ENCODE data around the gene QRICH1.

DNA sequence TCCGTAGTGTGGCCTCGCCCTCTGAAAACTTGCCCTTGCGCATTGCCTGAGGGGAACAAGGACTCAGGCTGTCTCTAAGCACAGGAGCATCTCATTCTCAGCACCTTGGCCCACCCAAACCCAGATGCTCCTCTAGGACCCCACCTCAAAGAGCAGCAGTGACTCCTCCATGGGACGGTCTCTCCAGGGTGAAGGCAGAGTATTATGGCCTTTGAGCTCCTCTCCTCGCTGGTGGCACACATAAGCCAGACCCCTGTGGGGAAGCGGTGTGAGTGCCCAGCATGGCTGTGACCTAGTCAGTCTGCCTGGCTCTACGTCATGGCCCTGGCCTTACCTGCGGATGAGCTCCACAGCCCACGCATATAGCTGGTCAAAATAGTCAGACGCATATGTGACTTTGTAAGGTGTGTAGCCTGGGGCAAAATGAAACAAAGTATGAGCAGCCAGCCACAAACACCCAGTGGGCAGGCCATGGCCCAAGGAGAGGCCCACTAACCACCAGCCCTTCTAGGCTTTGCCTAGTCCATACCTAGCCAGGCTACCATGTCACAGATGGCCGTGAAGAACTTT, 6.3 kb upstream of the QRICH1 start:
- TF ChIP-seq, protein P1, sequence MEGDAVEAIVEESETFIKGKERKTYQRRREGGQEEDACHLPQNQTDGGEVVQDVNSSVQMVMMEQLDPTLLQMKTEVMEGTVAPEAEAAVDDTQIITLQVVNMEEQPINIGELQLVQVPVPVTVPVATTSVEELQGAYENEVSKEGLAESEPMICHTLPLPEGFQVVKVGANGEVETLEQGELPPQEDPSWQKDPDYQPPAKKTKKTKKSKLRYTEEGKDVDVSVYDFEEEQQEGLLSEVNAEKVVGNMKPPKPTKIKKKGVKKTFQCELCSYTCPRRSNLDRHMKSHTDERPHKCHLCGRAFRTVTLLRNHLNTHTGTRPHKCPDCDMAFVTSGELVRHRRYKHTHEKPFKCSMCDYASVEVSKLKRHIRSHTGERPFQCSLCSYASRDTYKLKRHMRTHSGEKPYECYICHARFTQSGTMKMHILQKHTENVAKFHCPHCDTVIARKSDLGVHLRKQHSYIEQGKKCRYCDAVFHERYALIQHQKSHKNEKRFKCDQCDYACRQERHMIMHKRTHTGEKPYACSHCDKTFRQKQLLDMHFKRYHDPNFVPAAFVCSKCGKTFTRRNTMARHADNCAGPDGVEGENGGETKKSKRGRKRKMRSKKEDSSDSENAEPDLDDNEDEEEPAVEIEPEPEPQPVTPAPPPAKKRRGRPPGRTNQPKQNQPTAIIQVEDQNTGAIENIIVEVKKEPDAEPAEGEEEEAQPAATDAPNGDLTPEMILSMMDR (IDR thresholded peaks at IDR 0.05) = no peak
- TF ChIP-seq NFE2L1 (CRISPR knock-in tag; IDR thresholded peaks at IDR 0.05) (no peak), ZNF263 (CRISPR knock-in tag; IDR thresholded peaks at IDR 0.05; ENCODE audit: low read depth) (no peak), CBFB (CRISPR knock-in tag; IDR thresholded peaks at IDR 0.05; ENCODE audit: low read depth) (no peak), ZNF671 (CRISPR knock-in tag; IDR thresholded peaks at IDR 0.05) (no peak), MXD4 (CRISPR knock-in tag; IDR thresholded peaks at IDR 0.05; ENCODE audit: borderline replicate concordance) (no peak), SOX15 (CRISPR knock-in tag; IDR thresholded peaks at IDR 0.05) (no peak), JUN (CRISPR knock-in tag; IDR thresholded peaks at IDR 0.05) (no peak)
- TF ChIP-seq, protein P2, sequence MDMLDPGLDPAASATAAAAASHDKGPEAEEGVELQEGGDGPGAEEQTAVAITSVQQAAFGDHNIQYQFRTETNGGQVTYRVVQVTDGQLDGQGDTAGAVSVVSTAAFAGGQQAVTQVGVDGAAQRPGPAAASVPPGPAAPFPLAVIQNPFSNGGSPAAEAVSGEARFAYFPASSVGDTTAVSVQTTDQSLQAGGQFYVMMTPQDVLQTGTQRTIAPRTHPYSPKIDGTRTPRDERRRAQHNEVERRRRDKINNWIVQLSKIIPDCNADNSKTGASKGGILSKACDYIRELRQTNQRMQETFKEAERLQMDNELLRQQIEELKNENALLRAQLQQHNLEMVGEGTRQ (CRISPR knock-in tag; IDR thresholded peaks at IDR 0.05) = no peak
- TF ChIP-seq, protein P3, sequence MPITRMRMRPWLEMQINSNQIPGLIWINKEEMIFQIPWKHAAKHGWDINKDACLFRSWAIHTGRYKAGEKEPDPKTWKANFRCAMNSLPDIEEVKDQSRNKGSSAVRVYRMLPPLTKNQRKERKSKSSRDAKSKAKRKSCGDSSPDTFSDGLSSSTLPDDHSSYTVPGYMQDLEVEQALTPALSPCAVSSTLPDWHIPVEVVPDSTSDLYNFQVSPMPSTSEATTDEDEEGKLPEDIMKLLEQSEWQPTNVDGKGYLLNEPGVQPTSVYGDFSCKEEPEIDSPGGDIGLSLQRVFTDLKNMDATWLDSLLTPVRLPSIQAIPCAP (CRISPR knock-in tag; IDR thresholded peaks at IDR 0.05) = no peak

All from WTC11 (cell line).